ENCODE results near the gene HOXA4. TPM values are rescaled to one million over a fixed set of nuclear protein-coding genes. Genes with fewer than 3 reads are reported as not detected.

The HOXA4 gene
- total RNA-seq, 1 donor from 2014 or later = 0.40 TPM

DNA sequence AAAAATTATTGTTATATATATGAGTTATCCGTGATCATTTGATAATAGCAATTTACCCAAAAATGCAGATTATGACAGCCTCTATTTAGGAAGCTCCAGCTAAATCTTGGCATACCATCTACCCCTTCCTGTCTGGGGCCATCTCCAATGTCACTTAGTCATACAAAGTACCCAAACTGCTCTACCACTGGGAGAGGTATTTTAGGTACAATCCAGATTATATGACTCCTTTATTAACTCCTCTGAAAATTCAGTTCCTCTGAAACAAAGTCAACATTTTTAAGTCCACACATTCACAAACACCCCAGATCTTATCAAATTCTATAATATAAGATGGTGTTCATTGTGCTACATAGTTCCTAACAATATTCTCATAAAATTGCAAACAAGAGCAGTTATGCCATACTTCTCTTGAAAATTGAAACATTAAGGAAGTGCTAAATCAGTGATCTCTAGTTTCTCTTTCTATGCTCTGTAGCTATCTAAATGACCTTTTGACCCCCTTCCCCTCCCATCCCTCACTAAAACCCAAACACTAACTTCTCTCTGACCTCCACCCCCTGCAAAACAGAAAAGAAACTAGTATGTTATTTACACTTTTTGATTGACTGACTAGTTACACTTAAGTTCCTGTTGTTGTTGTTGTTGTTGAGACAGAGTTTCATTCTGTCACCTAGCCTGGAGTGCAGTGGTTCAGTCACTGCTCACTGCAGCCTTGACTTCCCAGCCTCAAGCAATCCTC, 51.2 kb downstream of the HOXA4 start:
- Mint-ChIP-seq H3K27me3 (peaks cover 4% of the 10 kb centered on the region), H3K4me1 (peaks cover 8% of the 10 kb centered on the region), H3K9me3 (no peaks in the 10 kb centered on the region), H3K4me3 (no peak overlapping the region), H3K27ac (no peak overlapping the region), H3K36me3 (ENCODE audit: low read depth) (no peaks in the 10 kb centered on the region)
- POLR2A ChIA-PET = no interaction called here
- CTCF ChIA-PET = no interaction called here
- intact Hi-C loops (cut with micrococcal nuclease) = no loop called here
- TF ChIP-seq, protein P1, sequence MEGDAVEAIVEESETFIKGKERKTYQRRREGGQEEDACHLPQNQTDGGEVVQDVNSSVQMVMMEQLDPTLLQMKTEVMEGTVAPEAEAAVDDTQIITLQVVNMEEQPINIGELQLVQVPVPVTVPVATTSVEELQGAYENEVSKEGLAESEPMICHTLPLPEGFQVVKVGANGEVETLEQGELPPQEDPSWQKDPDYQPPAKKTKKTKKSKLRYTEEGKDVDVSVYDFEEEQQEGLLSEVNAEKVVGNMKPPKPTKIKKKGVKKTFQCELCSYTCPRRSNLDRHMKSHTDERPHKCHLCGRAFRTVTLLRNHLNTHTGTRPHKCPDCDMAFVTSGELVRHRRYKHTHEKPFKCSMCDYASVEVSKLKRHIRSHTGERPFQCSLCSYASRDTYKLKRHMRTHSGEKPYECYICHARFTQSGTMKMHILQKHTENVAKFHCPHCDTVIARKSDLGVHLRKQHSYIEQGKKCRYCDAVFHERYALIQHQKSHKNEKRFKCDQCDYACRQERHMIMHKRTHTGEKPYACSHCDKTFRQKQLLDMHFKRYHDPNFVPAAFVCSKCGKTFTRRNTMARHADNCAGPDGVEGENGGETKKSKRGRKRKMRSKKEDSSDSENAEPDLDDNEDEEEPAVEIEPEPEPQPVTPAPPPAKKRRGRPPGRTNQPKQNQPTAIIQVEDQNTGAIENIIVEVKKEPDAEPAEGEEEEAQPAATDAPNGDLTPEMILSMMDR (IDR thresholded peaks at IDR 0.05) = no peak
- ATAC-seq (ENCODE audit: low read depth) (no peak), DNase-seq (no peak)

DNA sequence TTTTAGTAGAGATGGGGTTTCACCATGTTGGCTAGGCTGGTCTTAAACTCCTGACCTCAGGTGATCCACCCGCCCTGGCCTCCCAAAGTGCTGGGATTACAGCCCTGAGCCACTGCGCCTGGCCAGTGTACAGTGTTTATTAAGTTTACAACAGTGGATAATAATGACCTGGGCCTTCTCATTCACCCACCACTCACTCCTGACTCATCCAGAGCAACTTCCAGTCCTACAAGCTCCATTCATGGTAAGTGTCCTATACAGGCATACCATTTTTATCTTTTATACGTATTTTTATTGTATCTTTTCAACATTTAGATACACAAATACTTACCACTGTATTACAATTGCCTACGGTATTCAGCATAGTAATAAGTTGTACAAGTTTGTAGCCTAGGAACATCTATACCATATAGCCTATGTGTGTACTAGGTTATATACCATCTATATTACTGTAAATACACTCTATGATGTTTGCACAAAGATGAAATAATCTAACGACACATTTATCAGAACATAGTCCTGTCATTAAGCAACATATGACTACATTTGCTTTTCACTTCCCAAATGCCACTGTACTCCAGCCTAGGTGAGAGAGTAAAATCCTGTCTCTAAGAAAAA, 51.8 kb downstream of the HOXA4 start:
- H3K36me3 Mint-ChIP-seq (ENCODE audit: low read depth) = no peaks in the 10 kb centered on the region
- H3K4me1 Mint-ChIP-seq = peaks cover 8% of the 10 kb centered on the region
- peaks cover 4% of the 10 kb centered on the region for H3K27me3 Mint-ChIP-seq
- POLR2A ChIA-PET = no interaction called here
- CTCF ChIA-PET = no interaction called here
- H3K9me3 Mint-ChIP-seq = no peaks in the 10 kb centered on the region
- TF ChIP-seq, protein P1 (IDR thresholded peaks at IDR 0.05) = no peak
- no peak overlapping the region for H3K4me3 Mint-ChIP-seq
- intact Hi-C loops (cut with micrococcal nuclease) = no loop called here
- H3K27ac Mint-ChIP-seq = no peak overlapping the region
- ATAC-seq (ENCODE audit: low read depth) (no peak), DNase-seq (no peak)

Other genes with a start within 250 kb of the HOXA4 start
- gene HOXA1, start 34.8 kb downstream of the HOXA4 start, total RNA-seq = 0.55 and 0.61 TPM in 2 replicates
- gene HOXA2, start 28.1 kb downstream of the HOXA4 start, total RNA-seq = not detected in 2 replicates
- gene HOXA5, start 12.9 kb upstream of the HOXA4 start, total RNA-seq = not detected in 2 replicates
- gene HOXA6, start 17.0 kb upstream of the HOXA4 start, total RNA-seq = not detected in 2 replicates
- not detected in 2 replicates for gene HOXA3, start 21.8 kb upstream of the HOXA4 start, total RNA-seq
- gene HOXA7, start 25.9 kb upstream of the HOXA4 start, total RNA-seq = not detected in 2 replicates
- gene HOXA9, start 34.8 kb upstream of the HOXA4 start, total RNA-seq = not detected in 2 replicates
- gene HOXA10, start 43.6 kb upstream of the HOXA4 start, total RNA-seq = 0.24 TPM in 1 of 2 replicates, not detected in the other
- gene HOXA11, start 54.5 kb upstream of the HOXA4 start, total RNA-seq = not detected in 2 replicates
- not detected in 2 replicates for gene HOXA13, start 69.3 kb upstream of the HOXA4 start, total RNA-seq
- not detected in 2 replicates for gene EVX1, start 112.0 kb upstream of the HOXA4 start, total RNA-seq

Measured in activated B cell treated with CpG ODN at 0.5 μM for 24 hours (primary cell).